ENCODE data around the gene HHIPL1. TPM values are rescaled to one million over a fixed set of nuclear protein-coding genes. Genes with fewer than 3 reads are reported as not detected.

Gene HHIPL1
- total and polyA plus RNA-seq, 2 of the 8 experiments (the other 6 are each of a cell fraction or from before 2014, with no cell fraction given), result 1.5 to 2.6 TPM

GRCh38 chr14:99603471-99604277 is 41.3 kb upstream of the HHIPL1 start, which contains the start of gene CCDC85C (continued):
- TF ChIP-seq USF2 (IDR thresholded peaks at IDR 0.05; ENCODE audit: low read length) (no peak), PHF8 (conservative IDR thresholded peaks at IDR 0.05; ENCODE audit: low read depth, low read length) (no peak), SIX5 (IDR thresholded peaks at IDR 0.05; ENCODE audit: low read depth, low read length) (no peak), MAX (IDR thresholded peaks at IDR 0.05) (peak; percentile 98), CHD2 (IDR thresholded peaks at IDR 0.05; ENCODE audit: low read length) (no peak), MAFK (IDR thresholded peaks at IDR 0.05; ENCODE audit: low read depth, low read length) (no peak), ATF2 (IDR thresholded peaks at IDR 0.05; ENCODE audit: low read length) (no peak), CBX5 (IDR thresholded peaks at IDR 0.05; ENCODE audit: low read depth, low read length) (no peak), BACH1 (IDR thresholded peaks at IDR 0.05; ENCODE audit: low read length) (no peak), BRCA1 (IDR thresholded peaks at IDR 0.05; ENCODE audit: low read depth, low read length) (no peak), SRF (IDR thresholded peaks at IDR 0.05; ENCODE audit: low read depth, low read length) (no peak), GTF2F1 (IDR thresholded peaks at IDR 0.05; ENCODE audit: borderline replicate concordance, low read depth, low read length) (no peak), SP2 (IDR thresholded peaks at IDR 0.05; ENCODE audit: low read length) (no peak), GABPA (IDR thresholded peaks at IDR 0.05; ENCODE audit: borderline replicate concordance, insufficient read depth, low read length) (no peak), CHD1 (IDR thresholded peaks at IDR 0.05; ENCODE audit: low read depth, low read length) (no peak), HDAC6 (IDR thresholded peaks at IDR 0.05; ENCODE audit: low read depth, low read length) (no peak), POLR2AphosphoS5 (IDR thresholded peaks at IDR 0.05; ENCODE audit: low read depth, low read length) (no peak), EGR1 (IDR thresholded peaks at IDR 0.05; ENCODE audit: borderline replicate concordance, low read depth, low read length) (no peak), CTCF (IDR thresholded peaks at IDR 0.05; ENCODE audit: control extremely low read depth in 1 of 3, insufficient read depth in 1 of 3, low read depth in 1 of 3, low read length in 3 of 3) (peak in 1 of 3 experiments; percentile 1; a peak in 1 of 4 replicates)

Measured in H1 (cell line).